ENCODE measurements around the gene KLF11.

KLF11 gene

GRCh38 chr2:10067330-10067729 is 24.0 kb downstream of the KLF11 start:
- DNase-seq: no peak

- DNase-seq: no peak
These were observed 24.5 kb downstream of the KLF11 start for GRCh38 chr2:10067881-10068280.

DNA sequence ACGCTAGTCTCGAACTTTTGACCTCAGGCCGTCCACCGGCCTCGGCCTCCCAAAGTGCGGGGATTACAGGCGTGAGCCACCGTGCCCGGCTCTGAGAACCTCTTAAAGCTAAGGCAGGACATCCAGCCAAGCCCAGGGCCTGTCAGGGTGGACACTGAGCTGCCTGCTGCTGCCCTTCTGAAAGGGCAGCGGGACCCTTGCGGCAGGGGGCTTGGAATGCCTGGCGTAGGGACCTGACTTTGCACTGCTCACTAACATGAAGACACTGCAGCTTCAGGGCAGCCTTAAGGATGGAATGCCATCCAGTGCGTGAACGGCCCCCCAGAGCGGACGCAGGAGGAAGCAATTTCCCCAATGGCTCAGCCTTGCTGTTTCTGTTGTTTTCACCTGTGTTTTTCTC is 27.8 kb downstream of the KLF11 start:
- no peak for DNase-seq

GRCh38 chr2:10071595-10071994 is 28.2 kb downstream of the KLF11 start:
- DNase-seq: no peak

DNA sequence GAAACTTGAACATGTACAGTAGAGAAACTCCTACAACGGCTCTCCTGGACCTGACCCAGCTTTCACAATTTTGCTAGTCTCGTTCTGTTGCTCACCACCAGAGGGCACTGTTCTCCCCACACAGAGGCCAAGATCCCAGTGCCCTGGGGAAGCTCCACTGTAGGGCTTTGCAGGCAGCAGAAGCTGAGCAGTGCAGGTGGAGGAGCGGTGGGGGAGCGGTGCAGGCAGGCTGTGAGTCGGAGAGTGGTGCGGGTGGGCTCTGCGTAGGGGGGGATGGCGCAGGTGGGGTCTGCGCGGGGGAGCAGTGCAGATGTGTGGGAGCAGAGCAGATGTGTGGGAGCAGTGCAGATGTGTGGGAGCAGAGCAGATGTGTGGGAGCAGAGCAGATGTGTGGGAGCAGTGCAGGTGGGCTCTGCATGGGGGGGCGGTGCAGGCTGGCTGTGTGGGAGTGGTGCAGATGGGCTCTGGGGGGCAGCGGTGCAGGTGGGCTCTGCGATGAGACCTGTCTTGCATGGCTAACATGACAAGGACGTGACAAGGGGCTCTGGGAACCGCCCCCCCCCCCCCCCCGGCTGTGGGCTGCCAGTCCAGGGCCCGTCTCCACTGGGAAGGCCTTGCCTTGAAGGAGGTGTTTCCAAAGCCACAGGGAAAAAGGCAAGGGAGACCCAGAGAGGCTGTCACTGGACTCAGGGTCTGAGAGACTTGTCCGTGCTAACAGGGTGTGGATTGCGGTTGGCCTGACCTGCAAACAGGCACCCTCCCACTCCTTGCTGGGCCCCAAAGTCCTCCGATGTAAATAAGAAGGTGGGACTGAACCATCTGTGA is 29.5 kb downstream of the KLF11 start:
- peak; percentile 79 to 82 for DNase-seq

DNA sequence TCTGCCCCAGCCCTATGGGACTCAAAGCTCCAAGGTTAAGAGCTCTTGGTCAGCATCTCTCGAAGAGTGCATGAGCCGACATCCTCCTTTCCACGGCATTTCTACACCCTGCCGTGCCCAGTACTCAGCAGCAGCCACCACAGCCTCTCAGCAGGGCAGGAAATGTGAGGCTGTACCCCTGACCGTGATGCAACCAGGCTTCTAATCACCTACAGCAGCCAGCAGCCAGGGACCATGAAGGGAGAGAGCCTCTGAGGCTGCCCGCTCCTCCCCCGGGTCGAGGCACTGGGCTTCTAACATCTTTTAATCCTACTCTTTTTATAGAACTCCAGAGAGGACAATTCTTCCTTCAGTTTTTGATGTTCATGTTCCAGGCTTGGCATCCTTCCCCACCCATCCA is 30.4 kb downstream of the KLF11 start:
- no peak for DNase-seq

- DNase-seq: no peak
These were observed 31.8 kb downstream of the KLF11 start for GRCh38 chr2:10075101-10075500.

DNA sequence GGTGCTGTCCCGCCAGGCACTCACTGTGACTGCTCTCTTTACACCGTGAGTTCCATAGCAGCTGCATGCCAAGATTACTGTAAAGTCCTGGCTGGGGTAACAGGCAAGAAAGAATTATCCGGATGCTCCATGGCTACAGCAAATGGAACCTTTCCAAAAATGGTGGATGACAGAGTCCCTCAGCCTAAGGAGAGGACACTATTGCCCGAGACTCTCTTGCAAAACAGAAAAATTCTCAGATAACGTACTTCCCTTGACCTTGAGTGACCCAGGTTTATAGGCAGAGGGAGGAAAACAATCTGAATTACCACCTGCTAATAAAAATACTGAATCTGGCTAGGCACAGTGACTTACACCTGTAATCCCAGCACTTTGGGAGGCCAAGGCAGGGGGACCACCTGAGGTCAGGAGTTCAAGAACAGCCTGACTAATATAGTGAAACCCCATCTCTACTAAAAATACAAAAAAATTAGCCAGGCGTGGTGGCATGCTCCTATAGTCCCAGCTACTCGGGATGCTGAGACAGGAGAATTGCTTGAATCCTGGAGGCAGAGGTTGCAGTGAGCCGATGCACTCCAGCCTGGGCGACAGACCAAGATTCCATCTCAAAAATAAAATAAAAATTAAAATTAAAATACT is 32.3 kb downstream of the KLF11 start:
- DNase-seq: no peak

DNA sequence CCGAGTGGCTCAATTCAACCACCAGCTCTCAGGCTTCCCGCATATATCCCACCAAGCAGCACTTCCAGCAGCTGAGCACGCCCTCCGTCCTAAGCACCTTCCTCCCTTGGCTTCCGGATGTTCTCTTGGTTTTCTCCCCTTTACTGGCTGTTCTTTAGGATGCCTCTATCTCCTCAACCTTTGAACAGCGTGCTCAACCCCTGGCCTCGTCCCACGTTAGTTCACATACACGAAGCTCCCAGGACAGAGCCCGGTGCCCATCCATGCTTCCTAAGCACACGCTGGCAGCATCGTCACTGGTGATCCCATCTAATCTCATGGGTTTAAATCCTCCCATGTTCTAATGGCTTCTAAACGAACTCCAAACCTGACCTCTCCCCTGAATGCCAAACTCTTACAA is 33.2 kb downstream of the KLF11 start:
- no peak for DNase-seq

DNA sequence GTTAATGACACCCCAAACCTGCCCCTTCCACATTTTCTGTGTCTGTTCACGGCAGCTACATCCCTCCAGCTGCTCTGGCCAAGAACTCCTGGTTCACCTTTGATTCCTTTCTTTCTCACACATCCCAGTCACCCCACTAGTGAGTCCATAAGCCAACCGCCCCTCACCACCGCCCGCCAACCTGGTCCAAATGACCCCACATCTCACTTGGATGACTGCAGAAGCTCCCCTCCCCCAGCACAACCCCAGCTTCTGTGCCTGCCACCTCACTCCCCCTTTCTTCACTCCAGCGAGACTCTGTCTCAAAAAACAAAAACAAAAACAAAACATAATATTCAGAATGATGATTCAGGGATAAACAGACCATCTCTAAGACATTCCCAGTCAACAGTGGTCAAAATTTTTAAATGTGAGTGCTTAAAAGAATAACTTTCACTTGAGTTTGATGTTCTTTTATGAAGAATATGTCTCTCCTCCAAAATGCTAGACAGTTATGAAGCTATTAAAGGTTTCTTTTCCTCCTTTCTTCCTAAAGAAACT is 33.7 kb downstream of the KLF11 start:
- DNase-seq: no peak

GRCh38 chr2:10078001-10078400 is 34.7 kb downstream of the KLF11 start:
- no peak for DNase-seq

GRCh38 chr2:10078704-10079265 is 35.4 kb downstream of the KLF11 start:
- no peak for DNase-seq

- peak in 1 of 2 experiments; percentile 44 for DNase-seq
These were observed 36.0 kb downstream of the KLF11 start for GRCh38 chr2:10079266-10079869.

GRCh38 chr2:10079870-10080535 is 36.7 kb downstream of the KLF11 start, which contains the start of gene CYS1:
TSS of gene CYS1 (minus strand) at chr2:10080411. CDS start at chr2:10080223, 188 bp downstream.
- peak in 1 of 2 experiments; percentile 41 for DNase-seq

GRCh38 chr2:10080536-10081304 is 37.4 kb downstream of the KLF11 start:
- DNase-seq: peak in 1 of 2 experiments; percentile 37

DNA sequence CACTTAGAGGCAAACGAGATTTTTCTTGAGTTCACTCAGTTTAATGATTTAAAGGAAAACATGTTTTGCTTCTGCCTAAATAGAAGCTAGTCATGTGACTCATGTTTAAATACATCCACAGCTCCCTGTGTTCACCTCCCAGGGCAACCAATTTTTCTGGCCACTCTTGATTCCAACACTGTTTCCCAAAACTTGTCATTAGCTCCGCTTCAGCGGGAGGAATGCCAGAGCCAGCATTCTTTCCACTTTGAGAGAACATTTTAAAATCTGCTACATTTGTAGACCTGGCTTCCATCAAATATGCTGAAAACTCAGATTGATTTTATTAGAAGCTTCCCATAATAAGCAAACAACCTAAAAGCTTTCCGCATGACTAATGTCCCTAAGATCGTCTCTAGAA is 39.7 kb downstream of the KLF11 start:
- DNase-seq: no peak

GRCh38 chr2:10083692-10084211 is 40.4 kb downstream of the KLF11 start:
- no peak for DNase-seq

- DNase-seq: no peak
These were observed 41.0 kb downstream of the KLF11 start for GRCh38 chr2:10084223-10084865.

DNA sequence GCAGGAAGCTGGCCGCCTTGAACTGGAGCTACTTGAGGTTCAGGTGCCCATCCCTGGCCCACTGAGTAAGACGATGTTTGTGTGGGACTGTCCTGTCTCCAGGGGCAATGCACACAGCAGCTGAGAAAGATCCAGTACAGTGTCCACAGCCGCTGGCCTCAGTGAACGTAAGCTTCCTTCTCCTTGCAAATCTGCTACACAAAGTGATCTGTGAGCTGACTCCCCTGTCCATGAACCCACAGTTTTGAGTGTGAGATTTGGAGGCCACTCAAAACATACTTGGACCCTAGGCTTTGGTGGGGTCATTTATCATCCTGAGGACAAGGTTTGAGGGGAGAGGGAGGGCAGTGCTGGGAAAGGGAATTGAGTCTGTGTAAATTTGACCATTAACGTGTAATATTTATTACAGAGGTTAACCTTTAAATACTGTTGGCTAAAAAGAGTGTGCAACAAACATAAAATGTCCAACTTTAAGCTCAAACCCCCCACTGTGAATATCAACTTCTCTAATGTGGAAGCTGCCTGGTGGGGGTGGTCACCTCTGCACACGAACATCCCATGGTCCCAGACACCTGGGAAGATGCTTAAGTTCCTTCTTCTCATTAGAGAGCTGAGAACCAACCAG is 41.8 kb downstream of the KLF11 start:
- DNase-seq: no peak

DNA sequence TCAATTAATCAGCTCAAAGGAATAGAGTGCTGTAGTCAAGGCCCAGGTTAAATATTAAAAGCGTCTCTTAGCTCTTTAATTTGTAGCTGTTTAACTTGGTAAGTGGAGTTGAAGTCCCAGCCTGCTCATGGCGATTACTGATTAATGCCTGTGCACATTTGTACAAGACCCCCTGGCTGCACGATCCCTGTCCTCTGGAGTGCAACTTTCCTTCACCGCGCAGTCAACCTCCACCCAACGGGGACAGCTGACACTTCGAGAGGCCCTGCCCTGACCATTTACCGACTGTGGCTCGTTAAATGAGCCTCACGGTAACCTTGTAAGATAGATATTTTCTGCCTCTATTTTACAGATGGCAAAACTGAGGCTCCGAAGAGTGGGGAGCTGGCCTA is 42.3 kb downstream of the KLF11 start:
- no peak for DNase-seq

GRCh38 chr2:10086950-10087349 is 43.6 kb downstream of the KLF11 start:
- no peak for DNase-seq

All from activated T-cell treated with anti-CD3 and anti-CD28 coated beads, Interleukin-2, amount 50 U/mL, for 48 hours (primary cell).